HG03135 (cell line): ENCODE results near the gene STK11IP.

ENCODE experiments used
- ATAC-seq: cut with Tn5 transposase; IDR thresholded peaks from one replicate; pipeline ENCODE4 v1.9.1; 2021; ENCODE audit warnings: mild to moderate bottlenecking, moderate library complexity; ENCODE audit not compliant: unreplicated experiment

The STK11IP gene

GRCh38 chr2:219631406-219631891 lies 33.8 kb downstream of the STK11IP start:
- ATAC-seq, result no peak

GRCh38 chr2:219631904-219632759 lies 34.5 kb downstream of the STK11IP start:
- no peak for ATAC-seq

GRCh38 chr2:219632760-219633105 lies 35.1 kb downstream of the STK11IP start:
- no peak for ATAC-seq

- no peak for ATAC-seq
These were observed 35.8 kb downstream of the STK11IP start for GRCh38 chr2:219633276-219634065.

GRCh38 chr2:219634171-219634940 lies 36.7 kb downstream of the STK11IP start:
- ATAC-seq, result no peak

- no peak for ATAC-seq
These were observed 37.5 kb downstream of the STK11IP start for GRCh38 chr2:219634951-219635751.

GRCh38 chr2:219636144-219636915 lies 38.7 kb downstream of the STK11IP start:
- ATAC-seq, result no peak

- no peak for ATAC-seq
These were observed 39.5 kb downstream of the STK11IP start for GRCh38 chr2:219636941-219637841.

GRCh38 chr2:219637842-219638185 lies 40.2 kb downstream of the STK11IP start:
- no peak for ATAC-seq

- no peak for ATAC-seq
These were observed 40.7 kb downstream of the STK11IP start for GRCh38 chr2:219638217-219638947.

GRCh38 chr2:219638948-219639755 lies 41.5 kb downstream of the STK11IP start:
- ATAC-seq, result no peak

GRCh38 chr2:219641390-219642068 lies 43.9 kb downstream of the STK11IP start:
- ATAC-seq, result no peak

GRCh38 chr2:219642069-219642454 lies 44.4 kb downstream of the STK11IP start:
- ATAC-seq, result no peak

GRCh38 chr2:219642465-219643083 lies 44.9 kb downstream of the STK11IP start:
- peak; percentile 99 for ATAC-seq

GRCh38 chr2:219643084-219643473 lies 45.4 kb downstream of the STK11IP start:
- ATAC-seq, result no peak

- no peak for ATAC-seq
These were observed 46.2 kb downstream of the STK11IP start for GRCh38 chr2:219643788-219644398.
